Lung (tissue), 12 donors: ENCODE data around the gene CD82. TPM values are rescaled to one million over a fixed set of nuclear protein-coding genes. Genes with fewer than 3 reads are reported as not detected.
A peak's percentile ranks its signal among the peaks of the same experiment; 100 is the strongest.

Source experiments
- ATAC-seq: fragments of 200-7000 bp; cut with Tn5 transposase; one replicate; pipeline ENCODE4 v1.9.1; 2020; ENCODE audit warnings: moderate number of reproducible peaks; ENCODE audit not compliant: insufficient read depth, low FRiP score
- DNase-seq, 3 donors: peaks; one replicate each; pipeline ENCODE4 v3.0.0-alpha.2; 2013 to 2017
- H3K27ac ChIP-seq, 2 donors: one replicate each; pipeline ENCODE4 v1.5.1; 2013; ENCODE audit warnings: mild to moderate bottlenecking in 2 of 2, moderate library complexity in 2 of 2, control low read depth in 1 of 2, inconsistent platforms in 1 of 2, low read depth in 1 of 2, low read length in 1 of 2
- H3K27me3 ChIP-seq, 3 donors: one replicate each; pipeline ENCODE4 v1.5.1; 2013; ENCODE audit warnings: low read length in 2 of 3; ENCODE audit not compliant: control insufficient read depth in 3 of 3, insufficient read depth in 3 of 3
- H3K36me3 ChIP-seq, 4 donors: one replicate each; pipeline ENCODE4 v1.5.1; 2013; ENCODE audit warnings: low read length in 4 of 4, mild to moderate bottlenecking in 1 of 4, moderate library complexity in 1 of 4; ENCODE audit not compliant: control insufficient read depth in 4 of 4, insufficient read depth in 4 of 4
- H3K4me1 ChIP-seq, 5 donors: one replicate each; pipeline ENCODE4 v1.5.1; 2013; ENCODE audit warnings: low read length in 5 of 5, mild to moderate bottlenecking in 2 of 5, moderate library complexity in 1 of 5; ENCODE audit not compliant: control insufficient read depth in 5 of 5, insufficient read depth in 5 of 5
- H3K4me3 ChIP-seq: one replicate; pipeline ENCODE4 v1.5.1; 2013; ENCODE audit warnings: mild to moderate bottlenecking, control low read depth, moderate library complexity
- H3K9ac ChIP-seq, 2 donors: one replicate each; pipeline ENCODE4 v1.5.1; 2013; ENCODE audit warnings: low read length in 2 of 2, control low read depth in 1 of 2; ENCODE audit not compliant: insufficient read depth in 1 of 2
- H3K9me3 ChIP-seq, 4 donors: one replicate each; pipeline ENCODE4 v1.5.1; 2013; ENCODE audit warnings: low read length in 3 of 4, mild to moderate bottlenecking in 1 of 4, moderate library complexity in 1 of 4; ENCODE audit not compliant: control insufficient read depth in 4 of 4, insufficient read depth in 3 of 4
- WGBS, 2 donors: extraction: QIAGEN DNeasy Blood & Tissue Kit; methylation state at CpG; one replicate each; pipeline ENCODE4 v1.1.7; 2013; 5-methylcytosine and 5-hydroxymethylcytosine counted together
- polyA plus RNA-seq, 2 donors: library from polyadenylated mRNA; stranded (reverse); fragments of 200-250 nt; gene quantifications; one replicate each; pipeline ENCODE4 v1.2.1, GENCODE V29; 2013
- total RNA-seq, 2 donors: library from RNA; depleted of rRNA in 1 of 2; stranded (reverse); fragments of >200 nt in 1 of 2; gene quantifications; one replicate each; pipeline ENCODE4 v1.2.1, GENCODE V29; 2014 to 2021
- TF ChIP-seq, protein P1 (sequence below): IDR thresholded peaks from 2 replicates; pipeline ENCODE4 v1.5.1; 2012; ENCODE audit warnings: mild to moderate bottlenecking; ENCODE audit errors: control extremely low read depth, extremely low read depth
- donor health status: control.
- donor health status: control.
- donor health status: Bipolar disorder and iron deficiency.
- donor health status: healthy.
- donor health status: DM: yes; HTN: yes; CAD: no.

Gene CD82
- total and polyA plus RNA-seq, 4 donors = 63.3 to 237 (median 190) TPM

- no peak for ATAC-seq
- no peak for DNase-seq
- H3K27ac ChIP-seq = no peak overlapping the region
- TF ChIP-seq, protein P1, sequence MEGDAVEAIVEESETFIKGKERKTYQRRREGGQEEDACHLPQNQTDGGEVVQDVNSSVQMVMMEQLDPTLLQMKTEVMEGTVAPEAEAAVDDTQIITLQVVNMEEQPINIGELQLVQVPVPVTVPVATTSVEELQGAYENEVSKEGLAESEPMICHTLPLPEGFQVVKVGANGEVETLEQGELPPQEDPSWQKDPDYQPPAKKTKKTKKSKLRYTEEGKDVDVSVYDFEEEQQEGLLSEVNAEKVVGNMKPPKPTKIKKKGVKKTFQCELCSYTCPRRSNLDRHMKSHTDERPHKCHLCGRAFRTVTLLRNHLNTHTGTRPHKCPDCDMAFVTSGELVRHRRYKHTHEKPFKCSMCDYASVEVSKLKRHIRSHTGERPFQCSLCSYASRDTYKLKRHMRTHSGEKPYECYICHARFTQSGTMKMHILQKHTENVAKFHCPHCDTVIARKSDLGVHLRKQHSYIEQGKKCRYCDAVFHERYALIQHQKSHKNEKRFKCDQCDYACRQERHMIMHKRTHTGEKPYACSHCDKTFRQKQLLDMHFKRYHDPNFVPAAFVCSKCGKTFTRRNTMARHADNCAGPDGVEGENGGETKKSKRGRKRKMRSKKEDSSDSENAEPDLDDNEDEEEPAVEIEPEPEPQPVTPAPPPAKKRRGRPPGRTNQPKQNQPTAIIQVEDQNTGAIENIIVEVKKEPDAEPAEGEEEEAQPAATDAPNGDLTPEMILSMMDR = no peak
- WGBS, 2 donors = 94 to 97% methylated on average over 7 of the region's 7 CpGs
- H3K27me3 ChIP-seq = no peaks in the 10 kb centered on the region
- no peaks in the 10 kb centered on the region for H3K9me3 ChIP-seq
- H3K36me3 ChIP-seq = peaks cover 0 to 16% (median 4%) of the 10 kb centered on the region in 4 donors
- peaks cover 0 to 74% (median 30%) of the 10 kb centered on the region in 5 donors for H3K4me1 ChIP-seq
- no peak overlapping the region for H3K9ac ChIP-seq
- no peak overlapping the region for H3K4me3 ChIP-seq
Measured at GRCh38 chr11:44600261-44600660, 34.8 kb downstream of the CD82 start.

DNA sequence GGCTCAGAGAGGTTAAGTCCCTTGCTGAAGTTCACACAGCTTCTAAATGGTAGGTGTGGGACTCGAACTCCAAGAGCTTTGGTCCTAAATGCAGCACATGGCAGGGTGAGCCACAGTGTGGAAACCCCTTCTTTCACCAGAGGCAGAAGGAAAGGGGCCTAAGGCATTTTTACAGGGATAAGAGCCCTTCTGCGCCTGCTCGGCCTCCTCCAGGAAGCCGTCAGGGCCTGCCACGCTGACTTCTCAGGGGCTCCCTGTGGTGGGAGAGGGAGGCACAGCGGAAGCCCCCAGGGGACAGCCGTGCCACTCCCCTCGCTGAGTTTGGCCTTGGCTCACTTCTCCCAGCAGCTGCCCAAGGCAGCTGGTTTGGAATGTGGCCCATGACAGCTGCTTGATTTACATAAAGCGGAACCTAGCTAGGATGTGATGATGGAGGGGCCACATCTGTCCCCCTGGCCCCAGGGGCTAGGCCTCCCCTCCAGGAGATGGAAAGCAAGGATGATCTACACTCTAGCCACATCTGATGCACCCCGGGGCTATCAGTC, 35.4 kb downstream of the CD82 start:
- Histone ChIP-seq H3K27me3 (no peaks in the 10 kb centered on the region), H3K4me1 (peaks cover 0 to 67% (median 30%) of the 10 kb centered on the region in 5 donors), H3K9me3 (no peaks in the 10 kb centered on the region), H3K4me3 (no peak overlapping the region), H3K27ac (no peak overlapping the region), H3K36me3 (peaks cover 0 to 19% (median 6%) of the 10 kb centered on the region in 4 donors), H3K9ac (no peak overlapping the region)
- 74 to 83% methylated on average over 10 of the region's 10 CpGs for WGBS, 2 donors
- DNase-seq (peak; percentile 93 to 96 (median 95)), ATAC-seq (no peak)
- TF ChIP-seq, protein P1 = no peak

DNA sequence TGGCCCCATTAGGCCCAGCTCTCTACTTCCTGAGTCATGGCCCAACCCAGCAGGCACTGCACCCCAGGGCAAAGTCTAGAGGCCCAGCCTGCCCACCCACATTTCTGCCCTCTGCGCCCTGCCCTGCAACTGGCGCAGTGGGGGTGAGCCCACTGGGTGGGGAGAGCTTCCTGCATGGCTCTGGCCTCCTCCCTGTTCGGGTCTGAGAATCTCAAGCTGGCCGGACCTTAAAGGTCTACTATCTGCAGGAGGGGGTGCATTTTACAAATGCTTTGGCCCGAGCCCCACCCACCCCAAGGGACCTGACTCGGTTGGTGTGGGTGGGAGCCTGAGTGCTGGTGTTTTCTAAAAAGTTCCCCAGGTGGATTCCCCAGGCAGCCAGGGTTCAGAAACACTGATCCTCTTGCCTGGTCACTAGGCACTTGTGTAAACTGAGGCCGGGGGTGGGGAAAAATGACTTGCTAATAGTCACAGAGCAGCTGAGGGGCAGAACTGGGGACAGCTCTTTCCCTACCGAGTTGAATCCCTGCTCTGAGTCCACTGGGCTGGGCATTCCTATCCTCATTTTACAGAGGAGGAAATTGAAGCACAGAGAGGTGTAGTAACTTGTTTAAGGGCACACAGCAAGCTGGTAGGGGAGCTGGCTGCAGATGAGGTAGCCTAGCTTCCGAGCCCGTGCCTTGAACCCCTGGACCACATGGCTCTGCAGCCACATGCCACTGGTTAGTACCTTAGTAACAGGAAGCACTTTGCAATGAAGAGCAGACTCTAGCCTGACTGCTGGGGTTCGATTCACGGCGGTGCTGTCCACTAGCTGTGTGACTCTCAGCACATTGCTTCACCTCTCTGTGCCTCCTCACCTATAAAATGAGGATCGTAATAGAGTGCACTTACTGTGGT, 36.3 kb downstream of the CD82 start:
- H3K4me3 ChIP-seq = no peak overlapping the region
- H3K36me3 ChIP-seq = peaks cover 1 to 21% (median 9%) of the 10 kb centered on the region in 4 donors
- H3K27ac ChIP-seq = peak overlapping the region in 1 of 2 donors; percentile 12
- no peaks in the 10 kb centered on the region for H3K9me3 ChIP-seq
- ATAC-seq = no peak
- TF ChIP-seq, protein P1 = no peak
- DNase-seq = no peak
- H3K9ac ChIP-seq = no peak overlapping the region
- no peaks in the 10 kb centered on the region for H3K27me3 ChIP-seq
- H3K4me1 ChIP-seq = peaks cover 0 to 59% (median 26%) of the 10 kb centered on the region in 5 donors
- WGBS, 2 donors = 77 to 83% methylated on average over 14 of the region's 14 CpGs
